ENCODE data around the gene UBALD1.

The UBALD1 gene

DNA sequence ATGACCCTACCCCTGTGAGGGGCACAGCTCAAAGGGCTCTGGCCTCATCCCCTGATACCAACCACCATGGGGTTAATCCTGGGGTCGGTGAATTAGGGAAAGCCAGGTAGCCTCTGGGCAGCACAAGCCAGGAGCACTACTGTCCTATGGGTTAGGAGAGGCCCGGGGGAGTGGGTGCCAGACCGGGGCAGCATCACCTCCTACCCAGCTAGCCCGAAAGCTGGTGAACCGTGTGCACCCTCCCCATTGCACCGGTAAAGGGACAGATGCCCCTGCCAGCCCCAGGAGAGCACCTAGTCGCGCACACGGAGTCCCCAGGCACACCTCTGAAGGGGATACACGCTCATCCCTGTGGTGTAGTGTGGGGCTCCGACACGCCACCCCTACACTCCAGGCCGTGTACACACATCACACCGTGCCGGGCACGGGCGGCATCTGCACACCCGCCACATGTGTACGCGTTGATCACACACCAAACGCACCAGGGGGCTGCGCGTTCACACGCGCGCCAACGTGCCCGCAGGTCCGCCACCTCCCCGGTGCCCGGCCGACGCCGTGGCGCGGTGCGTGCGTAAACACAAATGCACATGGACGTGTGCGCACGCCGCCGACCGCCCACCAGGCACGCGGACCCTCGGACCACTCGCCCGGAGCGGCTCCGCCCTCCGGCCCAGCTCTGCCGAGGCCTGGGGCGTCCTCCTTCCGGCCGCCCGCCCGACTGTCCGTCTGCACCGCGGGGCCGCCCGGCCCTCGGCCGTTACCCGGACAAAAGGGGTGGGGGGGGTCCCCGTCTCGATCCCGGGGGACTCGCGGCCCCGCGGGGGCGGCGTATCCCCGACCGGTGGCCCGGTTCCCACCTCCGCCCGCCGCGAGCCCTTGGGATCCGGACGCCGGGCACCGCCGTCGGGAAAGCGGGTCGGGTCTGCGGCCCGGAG is 785 bp downstream of the UBALD1 start:
- no peak for DNase-seq

- no peak for DNase-seq
These were observed 1.6 kb downstream of the UBALD1 start for GRCh38 chr16:4612977-4613635.

DNA sequence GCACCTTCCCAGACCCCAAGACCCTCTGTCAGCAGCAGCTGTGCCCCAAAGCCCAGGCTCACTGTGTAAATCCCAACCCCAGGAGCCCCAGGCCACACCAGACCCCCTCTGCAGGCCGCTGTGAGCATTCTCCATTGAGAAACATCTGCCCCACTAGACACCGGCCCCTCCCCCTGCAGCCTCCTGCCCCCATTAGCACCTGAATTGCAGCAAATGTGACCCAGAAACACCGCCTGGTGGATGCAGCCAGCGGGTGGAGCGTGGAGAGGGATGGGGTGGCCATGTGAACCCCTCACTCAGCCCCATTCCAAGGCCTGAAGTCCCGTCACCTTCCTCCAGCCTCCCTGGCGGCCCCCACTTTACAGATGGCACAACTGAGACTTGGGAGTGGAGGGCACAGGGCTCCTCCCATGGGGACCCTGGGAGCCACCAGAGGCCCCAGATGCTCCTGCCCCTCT is 2.2 kb downstream of the UBALD1 start:
- DNase-seq: no peak

- DNase-seq: no peak
These were observed 3.2 kb downstream of the UBALD1 start for GRCh38 chr16:4611337-4612021.

DNA sequence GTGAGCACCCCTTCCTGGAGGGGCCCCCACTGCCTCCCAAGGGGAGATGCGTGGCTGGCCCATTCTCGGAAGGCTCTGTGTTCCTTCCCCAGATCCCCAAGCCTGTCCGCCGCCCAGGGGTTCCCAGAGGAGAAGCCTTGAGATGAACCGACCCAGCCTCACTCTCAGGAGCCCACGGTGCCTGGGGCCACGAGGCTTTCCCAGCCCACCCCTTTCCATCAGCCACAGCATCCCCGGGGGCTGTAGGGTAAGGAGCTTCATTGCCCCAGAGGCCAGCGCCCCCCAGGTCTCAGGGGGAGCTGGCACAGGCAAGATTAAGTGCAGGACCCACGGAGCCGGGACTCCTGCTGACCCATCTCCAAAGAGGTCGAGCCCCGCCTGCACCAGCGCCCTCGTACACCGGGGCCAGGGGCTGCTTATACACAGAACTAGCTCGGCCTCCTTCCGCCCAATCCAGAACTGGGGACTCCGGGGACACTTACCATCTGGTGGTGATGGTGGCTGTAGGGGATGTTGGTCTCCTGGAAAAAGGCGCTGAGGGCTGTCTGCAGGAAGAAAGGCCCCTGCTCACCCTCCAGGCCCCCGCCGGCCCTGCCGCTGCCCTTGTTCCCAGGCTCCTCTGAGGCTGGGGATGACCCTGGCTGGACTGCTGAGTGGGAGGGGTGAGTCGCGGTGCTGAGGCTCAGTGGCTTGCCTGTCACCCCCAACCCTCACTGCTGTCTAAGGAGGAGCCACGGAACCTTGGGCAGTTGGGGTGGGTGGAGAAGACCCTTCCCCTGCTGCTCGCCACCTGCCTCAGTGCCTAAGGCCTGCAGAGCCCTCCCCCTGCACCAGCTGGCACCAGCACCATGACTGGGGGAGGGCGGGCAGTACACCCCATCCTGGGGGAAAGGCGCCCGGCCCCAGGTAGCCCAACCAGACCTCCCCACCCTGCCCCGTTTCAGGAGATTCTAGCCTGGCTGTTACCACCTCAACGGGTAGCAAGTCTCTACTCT is 4.4 kb downstream of the UBALD1 start:
- DNase-seq: no peak

- no peak for DNase-seq
These were observed 5.3 kb downstream of the UBALD1 start for GRCh38 chr16:4609200-4610010.

DNA sequence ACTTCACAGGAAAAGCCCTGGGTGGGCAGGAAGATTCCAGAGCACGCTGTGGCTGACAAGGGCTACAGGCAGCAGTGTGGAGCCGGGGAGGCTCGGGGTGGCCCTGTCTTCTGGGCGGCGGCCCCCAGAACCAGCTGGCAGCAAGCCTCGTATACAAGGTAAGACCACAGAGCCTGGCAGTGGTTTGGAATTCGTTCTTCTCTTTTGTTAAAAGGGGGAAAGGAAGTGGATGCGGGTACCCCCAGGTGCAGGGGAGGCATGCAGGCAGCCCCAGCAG is 6.0 kb downstream of the UBALD1 start:
- no peak for DNase-seq

DNA sequence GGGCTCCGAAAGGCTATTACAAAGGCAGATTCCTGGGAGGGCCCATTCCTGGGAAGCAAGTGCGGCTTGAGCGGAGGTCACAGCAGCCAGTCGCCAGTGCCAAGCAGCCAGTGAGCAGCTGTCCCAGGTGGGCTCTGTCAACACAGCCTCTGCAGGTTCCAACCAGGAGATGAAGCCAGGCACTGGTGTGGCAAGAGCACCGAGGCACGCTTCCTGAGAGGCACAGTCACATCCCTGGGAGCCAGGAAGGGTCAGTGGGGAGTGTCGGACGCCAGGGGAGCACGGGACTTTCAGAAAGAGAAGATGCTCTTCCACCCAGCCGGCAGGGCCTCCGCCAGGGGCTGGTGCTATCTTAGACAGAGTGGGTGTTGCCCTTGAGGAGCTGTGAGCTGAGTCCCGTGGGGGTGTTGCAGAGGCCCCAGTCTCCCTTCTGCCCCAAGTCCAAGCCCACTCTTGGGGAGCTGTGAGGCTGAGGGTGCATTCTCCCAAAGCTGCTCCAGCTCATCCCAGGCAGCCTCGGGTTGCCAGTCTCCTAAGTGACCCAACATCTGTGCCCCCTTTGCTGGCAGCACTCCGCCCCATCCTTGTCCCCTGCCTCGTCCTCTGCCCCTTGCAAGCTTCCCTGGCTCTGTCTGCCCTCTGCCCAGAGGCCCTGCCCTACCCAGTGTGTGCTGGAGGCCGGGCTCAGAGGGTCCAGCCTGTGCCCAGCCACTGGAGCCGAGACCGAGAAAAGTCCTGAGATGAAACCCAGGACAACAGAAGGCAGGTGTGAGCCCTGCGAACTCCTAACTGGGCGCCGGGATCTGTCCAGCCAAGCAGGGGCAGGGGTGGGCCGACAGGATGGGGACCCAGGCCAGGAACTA is 6.6 kb downstream of the UBALD1 start:
- no peak for DNase-seq

DNA sequence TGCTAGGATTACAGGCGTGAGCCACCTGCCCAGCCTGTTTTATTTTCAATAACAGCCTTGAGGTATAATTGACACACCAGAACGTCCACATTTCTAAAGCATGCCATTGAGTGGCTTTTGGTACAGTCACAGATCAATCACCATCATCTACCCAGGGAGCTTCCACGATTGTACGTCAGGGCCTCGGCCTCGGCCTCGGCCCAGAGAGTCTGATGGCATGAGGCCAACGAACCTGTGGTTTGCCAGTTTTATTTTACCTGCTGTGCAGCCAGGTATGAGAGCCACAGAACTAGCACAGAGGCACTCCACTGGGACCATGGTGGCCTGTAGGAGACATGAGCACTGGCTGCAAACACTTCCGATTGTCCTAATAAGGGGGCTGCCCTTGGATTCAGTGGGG is 8.3 kb downstream of the UBALD1 start:
- no peak for DNase-seq

DNA sequence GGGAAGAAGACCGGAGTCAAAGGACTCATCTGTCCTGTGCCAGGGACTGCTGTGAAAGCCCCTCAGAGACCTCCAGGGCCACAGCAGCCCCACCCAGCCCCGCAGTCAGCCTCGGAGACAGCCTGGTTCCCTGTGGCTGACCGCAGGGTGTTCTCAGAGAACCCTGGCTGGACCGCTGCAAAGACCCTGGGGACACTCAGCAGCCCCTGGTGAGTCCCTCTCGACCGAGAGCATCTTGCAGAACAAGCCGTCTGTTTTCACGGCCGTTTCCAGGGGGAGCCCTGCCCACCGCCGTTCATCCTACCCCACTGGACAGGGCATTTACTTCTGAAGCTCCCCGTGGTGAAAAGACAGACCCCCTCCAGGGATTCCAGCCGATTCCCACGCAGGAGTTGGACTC is 10.3 kb downstream of the UBALD1 start:
- no peak for DNase-seq

DNA sequence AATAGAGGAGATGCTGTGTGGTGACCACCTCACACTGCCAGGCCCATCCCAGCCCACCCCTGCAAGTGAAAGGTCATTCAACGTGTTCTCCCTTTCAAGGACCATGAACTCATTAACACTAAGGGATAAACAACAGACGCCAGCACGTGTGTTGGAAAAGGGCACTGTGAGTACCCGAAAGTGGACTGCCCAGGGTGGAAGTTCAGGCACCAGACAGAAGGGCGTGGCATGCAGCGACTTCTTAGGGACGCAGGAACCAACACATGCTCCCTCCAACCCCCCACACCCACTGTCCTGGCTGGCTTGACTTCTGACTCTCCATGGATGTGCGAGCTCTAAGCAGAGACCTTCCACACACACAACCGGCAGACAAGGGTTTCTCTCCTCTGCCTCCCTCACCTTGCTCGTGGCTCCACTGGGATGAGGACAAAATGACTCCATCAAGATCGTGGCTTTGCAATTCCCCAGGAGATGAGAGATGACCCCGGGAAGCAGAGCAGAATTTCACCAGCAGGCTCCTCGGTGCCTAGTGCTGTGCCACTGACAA is 11.0 kb downstream of the UBALD1 start:
- DNase-seq: no peak

- no peak for DNase-seq
These were observed 12.4 kb downstream of the UBALD1 start for GRCh38 chr16:4602331-4602730.

GRCh38 chr16:4601864-4602186 is 12.9 kb downstream of the UBALD1 start:
- DNase-seq: no peak

DNA sequence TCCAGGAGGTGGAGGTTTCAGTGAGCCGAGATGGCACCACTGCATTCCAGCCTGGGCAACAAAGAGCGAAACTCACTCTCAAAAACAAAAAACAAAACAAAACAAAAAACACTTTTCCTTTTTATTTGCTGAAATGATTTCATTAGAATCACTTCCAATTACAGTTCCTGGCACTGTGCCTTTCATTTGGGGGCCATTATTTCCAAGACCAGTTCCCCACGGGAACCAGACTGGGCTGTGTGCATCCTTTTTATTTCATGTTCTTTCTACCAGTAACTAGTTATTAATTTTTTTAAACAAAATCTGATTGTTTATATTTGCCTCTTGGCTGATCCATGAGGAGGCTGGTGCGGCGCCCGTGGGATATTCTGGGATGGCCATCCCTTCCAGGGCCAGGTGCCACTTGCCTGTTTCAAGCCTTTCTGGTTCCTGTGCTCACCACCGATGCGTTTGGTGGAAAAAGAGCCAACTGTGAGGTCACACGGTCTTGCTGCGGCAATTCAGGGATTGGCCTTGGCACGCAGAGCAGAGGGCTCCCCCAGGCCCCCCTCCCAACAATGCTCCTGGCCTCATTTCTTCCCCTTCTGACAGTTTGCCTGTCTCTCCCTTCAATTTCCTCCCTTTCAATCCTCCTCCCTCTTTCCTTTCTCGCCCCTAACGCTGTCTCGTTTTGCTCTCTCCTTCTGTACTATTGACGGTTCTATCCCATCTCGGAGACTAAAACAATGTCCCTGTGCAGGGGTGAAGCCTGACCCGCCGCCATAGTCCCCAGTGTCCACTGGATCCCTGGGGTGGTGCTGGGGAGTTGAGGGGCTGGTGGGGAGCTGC is 13.4 kb downstream of the UBALD1 start:
- no peak for DNase-seq

- DNase-seq: no peak
These were observed 15.1 kb downstream of the UBALD1 start for GRCh38 chr16:4599545-4599944.

- no peak for DNase-seq
These were observed 15.7 kb downstream of the UBALD1 start for GRCh38 chr16:4599037-4599436.

DNA sequence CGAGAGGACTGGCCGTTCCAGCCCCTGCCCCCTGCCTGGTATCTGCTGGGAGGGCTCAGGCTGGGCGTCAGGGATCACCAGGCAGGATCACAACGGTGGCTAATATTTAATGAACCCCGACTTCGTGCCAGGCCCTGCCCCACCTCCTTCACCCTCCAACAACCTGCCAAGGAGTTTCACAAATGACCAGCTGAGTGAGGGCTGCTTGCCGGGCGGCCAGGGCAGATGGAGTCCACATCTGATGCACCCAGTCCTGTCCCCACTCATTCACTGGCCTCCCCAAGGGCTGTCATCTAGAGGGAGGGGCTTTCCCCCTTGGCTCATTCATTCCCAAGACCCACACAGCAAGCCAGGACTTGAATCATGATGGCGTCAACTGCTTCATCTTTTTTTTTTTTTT is 17.5 kb downstream of the UBALD1 start:
- no peak for DNase-seq

GRCh38 chr16:4594433-4595410 is 20.0 kb downstream of the UBALD1 start:
- no peak for DNase-seq

Data from NCI-H187 (cell line).